Measurements from ENCODE around the gene RAB4B. TPM values are rescaled to one million over a fixed set of nuclear protein-coding genes. Genes with fewer than 3 reads are reported as not detected.

The RAB4B gene
- total RNA-seq, 1 experiment from 2014 or later, result 29.7 TPM

DNA sequence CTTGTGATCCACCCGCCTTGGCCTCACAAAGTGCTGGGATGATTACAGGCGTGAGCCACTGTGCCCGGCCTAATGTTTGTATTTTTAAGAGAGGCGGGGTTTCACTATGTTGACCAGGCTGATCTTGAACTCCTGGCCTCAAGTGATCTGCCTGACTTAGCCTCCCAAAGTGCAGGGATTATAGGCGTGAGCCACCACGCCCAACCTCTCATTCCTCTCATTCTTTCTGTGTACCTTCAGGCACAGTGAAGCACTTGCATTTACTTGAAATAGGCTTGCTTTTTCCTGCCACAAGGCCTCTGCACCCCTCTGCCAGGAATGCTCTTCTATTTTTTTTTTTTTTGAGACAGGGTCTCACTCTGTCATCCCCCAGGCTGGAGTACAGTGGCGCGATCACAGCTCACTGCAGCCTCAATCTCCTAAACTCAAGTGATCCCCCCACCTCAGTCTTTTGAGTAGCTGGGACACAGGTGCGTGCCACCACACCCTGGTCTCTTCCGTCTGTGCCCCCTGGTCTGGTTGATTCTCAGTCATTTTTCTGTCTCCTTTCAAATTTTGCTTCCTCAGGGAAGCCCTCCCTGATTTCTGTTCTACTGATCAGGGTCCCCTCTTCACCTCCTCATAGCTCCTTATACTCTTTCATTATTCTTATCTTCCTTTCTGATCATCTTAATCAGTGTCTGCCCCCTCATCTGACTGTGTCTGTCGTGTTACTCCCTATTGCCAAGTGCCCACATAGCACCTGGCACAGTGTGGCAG, 42.9 kb upstream of the RAB4B start:
- no peaks in the 10 kb centered on the region for H3K4me1 Mint-ChIP-seq
- H3K27ac Mint-ChIP-seq, result no peak overlapping the region
- POLR2A ChIA-PET, result no interaction called here
- no peaks in the 10 kb centered on the region for H3K9me3 Mint-ChIP-seq
- TF ChIP-seq ZNF396 (CRISPR knock-in tag; IDR thresholded peaks at IDR 0.05; ENCODE audit: borderline replicate concordance) (no peak), GRHL2 (CRISPR knock-in tag; IDR thresholded peaks at IDR 0.05; ENCODE audit: insufficient replicate concordance, severe bottlenecking) (no peak), CBFB (CRISPR knock-in tag; IDR thresholded peaks at IDR 0.05; ENCODE audit: low read depth) (no peak), MYBL2 (CRISPR knock-in tag; IDR thresholded peaks at IDR 0.05) (no peak)
- TF ChIP-seq, protein P1, sequence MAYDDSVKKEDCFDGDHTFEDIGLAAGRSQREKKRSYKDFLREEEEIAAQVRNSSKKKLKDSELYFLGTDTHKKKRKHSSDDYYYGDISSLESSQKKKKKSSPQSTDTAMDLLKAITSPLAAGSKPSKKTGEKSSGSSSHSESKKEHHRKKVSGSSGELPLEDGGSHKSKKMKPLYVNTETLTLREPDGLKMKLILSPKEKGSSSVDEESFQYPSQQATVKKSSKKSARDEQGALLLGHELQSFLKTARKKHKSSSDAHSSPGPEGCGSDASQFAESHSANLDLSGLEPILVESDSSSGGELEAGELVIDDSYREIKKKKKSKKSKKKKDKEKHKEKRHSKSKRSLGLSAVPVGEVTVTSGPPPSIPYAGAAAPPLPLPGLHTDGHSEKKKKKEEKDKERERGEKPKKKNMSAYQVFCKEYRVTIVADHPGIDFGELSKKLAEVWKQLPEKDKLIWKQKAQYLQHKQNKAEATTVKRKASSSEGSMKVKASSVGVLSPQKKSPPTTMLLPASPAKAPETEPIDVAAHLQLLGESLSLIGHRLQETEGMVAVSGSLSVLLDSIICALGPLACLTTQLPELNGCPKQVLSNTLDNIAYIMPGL (CRISPR knock-in tag; IDR thresholded peaks at IDR 0.05), result no peak
- TF ChIP-seq, protein P2, sequence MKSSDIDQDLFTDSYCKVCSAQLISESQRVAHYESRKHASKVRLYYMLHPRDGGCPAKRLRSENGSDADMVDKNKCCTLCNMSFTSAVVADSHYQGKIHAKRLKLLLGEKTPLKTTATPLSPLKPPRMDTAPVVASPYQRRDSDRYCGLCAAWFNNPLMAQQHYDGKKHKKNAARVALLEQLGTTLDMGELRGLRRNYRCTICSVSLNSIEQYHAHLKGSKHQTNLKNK (CRISPR knock-in tag; IDR thresholded peaks at IDR 0.05), result no peak
- no peaks in the 10 kb centered on the region for H3K27me3 Mint-ChIP-seq (ENCODE audit: low read depth)
- H3K4me3 Mint-ChIP-seq, result no peak overlapping the region
- DNase-seq (ENCODE audit: low spot score), result no peak
- peaks cover 52% of the 10 kb centered on the region for H3K36me3 Mint-ChIP-seq
- ATAC-seq, result no peak
- CTCF ChIA-PET, result no interaction called here

DNA sequence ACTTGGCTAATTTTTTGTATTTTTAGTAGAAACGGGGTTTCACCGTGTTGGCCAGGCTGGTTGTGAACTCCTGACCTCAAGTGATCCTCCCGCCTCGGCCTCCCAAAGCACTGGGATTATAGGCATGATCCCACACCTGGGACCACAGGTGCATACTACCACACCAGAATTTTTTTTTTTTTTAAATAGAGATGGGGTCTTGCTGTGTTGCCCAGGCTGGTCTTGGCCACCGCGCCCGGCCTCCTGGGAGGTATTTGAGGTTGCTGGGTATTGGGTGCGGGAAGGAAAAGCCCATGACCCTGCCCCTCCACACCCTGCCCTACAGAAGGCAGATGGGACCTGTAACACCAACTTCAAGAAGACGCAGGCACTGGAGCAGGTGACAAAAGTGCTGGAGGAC, 41.4 kb upstream of the RAB4B start:
- CTCF ChIA-PET, result no interaction called here
- Mint-ChIP-seq H3K36me3 (peaks cover 43% of the 10 kb centered on the region), H3K9me3 (no peaks in the 10 kb centered on the region), H3K4me3 (no peak overlapping the region), H3K4me1 (peaks cover 2% of the 10 kb centered on the region), H3K27ac (no peak overlapping the region), H3K27me3 (ENCODE audit: low read depth) (no peaks in the 10 kb centered on the region)
- no peak for ATAC-seq
- POLR2A ChIA-PET, result no interaction called here
- no peak for TF ChIP-seq ZNF396 (CRISPR knock-in tag; IDR thresholded peaks at IDR 0.05; ENCODE audit: borderline replicate concordance)
- no peak for TF ChIP-seq MXD4 (CRISPR knock-in tag; IDR thresholded peaks at IDR 0.05; ENCODE audit: borderline replicate concordance)
- TF ChIP-seq MYBL2 (CRISPR knock-in tag; IDR thresholded peaks at IDR 0.05), result no peak
- no peak for TF ChIP-seq FOXP1 (CRISPR knock-in tag; IDR thresholded peaks at IDR 0.05; ENCODE audit: borderline replicate concordance)
- TF ChIP-seq ELF4 (CRISPR knock-in tag; IDR thresholded peaks at IDR 0.05; ENCODE audit: low read depth), result no peak
- TF ChIP-seq, protein P1 (CRISPR knock-in tag; IDR thresholded peaks at IDR 0.05), result no peak
- TF ChIP-seq GRHL2 (CRISPR knock-in tag; IDR thresholded peaks at IDR 0.05; ENCODE audit: insufficient replicate concordance, severe bottlenecking), result no peak
- DNase-seq (ENCODE audit: low spot score), result no peak

DNA sequence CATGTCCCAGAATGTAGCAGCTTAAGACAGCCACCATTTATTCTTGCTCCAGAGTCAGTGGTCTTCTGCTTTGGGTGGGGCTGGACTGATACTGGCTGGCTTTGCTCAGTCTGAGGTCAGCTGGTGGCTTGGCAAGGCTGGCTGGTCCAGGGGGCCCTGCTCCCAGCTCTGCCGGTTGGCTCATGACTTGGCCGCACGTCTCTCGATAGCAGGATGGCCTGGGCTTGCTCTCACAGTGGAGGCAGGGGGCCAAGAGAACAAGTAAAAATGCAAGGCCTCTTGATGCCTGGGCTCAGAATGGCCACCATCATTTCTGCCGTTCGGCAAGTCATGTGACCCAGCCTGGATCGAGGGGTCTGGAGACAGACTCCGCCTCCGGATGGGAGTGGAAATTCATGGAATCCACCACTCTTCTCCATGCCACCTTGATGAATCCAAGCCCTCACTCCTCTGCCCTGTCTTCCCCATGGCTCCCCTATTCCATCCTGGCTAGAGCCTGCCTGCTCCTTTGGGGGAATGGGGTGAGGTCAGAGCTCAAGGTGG, 40.9 kb upstream of the RAB4B start:
- DNase-seq (ENCODE audit: low spot score), result no peak
- TF ChIP-seq, protein P3, sequence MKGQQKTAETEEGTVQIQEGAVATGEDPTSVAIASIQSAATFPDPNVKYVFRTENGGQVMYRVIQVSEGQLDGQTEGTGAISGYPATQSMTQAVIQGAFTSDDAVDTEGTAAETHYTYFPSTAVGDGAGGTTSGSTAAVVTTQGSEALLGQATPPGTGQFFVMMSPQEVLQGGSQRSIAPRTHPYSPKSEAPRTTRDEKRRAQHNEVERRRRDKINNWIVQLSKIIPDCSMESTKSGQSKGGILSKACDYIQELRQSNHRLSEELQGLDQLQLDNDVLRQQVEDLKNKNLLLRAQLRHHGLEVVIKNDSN (CRISPR knock-in tag; IDR thresholded peaks at IDR 0.05), result peak; percentile 42; the same call in 1 of the 2 replicates
- TF ChIP-seq ESRRA (CRISPR knock-in tag; IDR thresholded peaks at IDR 0.05; ENCODE audit: borderline replicate concordance), result no peak
- no peak for TF ChIP-seq NR3C1 (CRISPR knock-in tag; conservative IDR thresholded peaks at IDR 0.05; ENCODE audit: low read depth)
- TF ChIP-seq, protein P4, sequence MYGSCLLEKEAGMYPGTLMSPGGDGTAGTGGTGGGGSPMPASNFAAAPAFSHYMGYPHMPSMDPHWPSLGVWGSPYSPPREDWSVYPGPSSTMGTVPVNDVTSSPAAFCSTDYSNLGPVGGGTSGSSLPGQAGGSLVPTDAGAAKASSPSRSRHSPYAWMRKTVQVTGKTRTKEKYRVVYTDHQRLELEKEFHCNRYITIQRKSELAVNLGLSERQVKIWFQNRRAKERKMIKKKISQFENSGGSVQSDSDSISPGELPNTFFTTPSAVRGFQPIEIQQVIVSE (CRISPR knock-in tag; IDR thresholded peaks at IDR 0.05; ENCODE audit: borderline replicate concordance), result no peak
- TF ChIP-seq, protein P5, sequence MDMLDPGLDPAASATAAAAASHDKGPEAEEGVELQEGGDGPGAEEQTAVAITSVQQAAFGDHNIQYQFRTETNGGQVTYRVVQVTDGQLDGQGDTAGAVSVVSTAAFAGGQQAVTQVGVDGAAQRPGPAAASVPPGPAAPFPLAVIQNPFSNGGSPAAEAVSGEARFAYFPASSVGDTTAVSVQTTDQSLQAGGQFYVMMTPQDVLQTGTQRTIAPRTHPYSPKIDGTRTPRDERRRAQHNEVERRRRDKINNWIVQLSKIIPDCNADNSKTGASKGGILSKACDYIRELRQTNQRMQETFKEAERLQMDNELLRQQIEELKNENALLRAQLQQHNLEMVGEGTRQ (CRISPR knock-in tag; IDR thresholded peaks at IDR 0.05), result peak; percentile 58; the same call in 1 of the 2 replicates
- ATAC-seq, result no peak
- ChIA-PET CTCF (no interaction called here), POLR2A (no interaction called here)
- Mint-ChIP-seq H3K4me1 (peaks cover 5% of the 10 kb centered on the region), H3K27me3 (ENCODE audit: low read depth) (no peaks in the 10 kb centered on the region), H3K27ac (no peak overlapping the region), H3K4me3 (no peak overlapping the region), H3K9me3 (no peaks in the 10 kb centered on the region), H3K36me3 (peaks cover 47% of the 10 kb centered on the region)
